HepG2 (cell line): ENCODE results near the gene BEX2.

Experiments
- EZH2 ChIP-seq: conservative IDR thresholded peaks from 2 replicates; pipeline ENCODE4 v1.6.1; 2012; ENCODE audit warnings: mild to moderate bottlenecking, low read depth, low read length, moderate library complexity
- IRF2 ChIP-seq: IDR thresholded peaks from 2 replicates; pipeline ENCODE4 v1.6.1; 2018; ENCODE audit warnings: missing genetic modification reagents, missing compliant biosample characterization
- POLR2AphosphoS5 ChIP-seq: IDR thresholded peaks from 2 replicates; pipeline ENCODE4 v1.6.1; 2012; ENCODE audit warnings: low read depth, low read length
- SPEN ChIP-seq: sonication (generic); formaldehyde crosslinking; IDR thresholded peaks from 2 replicates; pipeline ENCODE4 v1.5.1; 2020; ENCODE audit warnings: low read depth, mild to moderate bottlenecking, missing genetic modification reagents
- U2AF2 ChIP-seq: fragments of 200-400 bp; formaldehyde crosslinking; IDR thresholded peaks from 2 replicates; pipeline ENCODE4 v1.6.1; 2017; ENCODE audit warnings: low read depth, mild to moderate bottlenecking, low read length
- ZBTB7A ChIP-seq: sonication (generic); formaldehyde crosslinking; IDR thresholded peaks from 2 replicates; pipeline ENCODE4 v1.8.0; 2022; ENCODE audit warnings: mild to moderate bottlenecking, missing genetic modification reagents
- ZNF33B ChIP-seq: sonication (generic); formaldehyde crosslinking; IDR thresholded peaks from 2 replicates; pipeline ENCODE4 v1.5.1; 2020; ENCODE audit warnings: mild to moderate bottlenecking, missing genetic modification reagents
- ZNF570 ChIP-seq: sonication (generic); formaldehyde crosslinking; IDR thresholded peaks from 2 replicates; pipeline ENCODE4 v1.4.0; 2020; ENCODE audit warnings: mild to moderate bottlenecking, missing genetic modification reagents, borderline replicate concordance

DNA sequence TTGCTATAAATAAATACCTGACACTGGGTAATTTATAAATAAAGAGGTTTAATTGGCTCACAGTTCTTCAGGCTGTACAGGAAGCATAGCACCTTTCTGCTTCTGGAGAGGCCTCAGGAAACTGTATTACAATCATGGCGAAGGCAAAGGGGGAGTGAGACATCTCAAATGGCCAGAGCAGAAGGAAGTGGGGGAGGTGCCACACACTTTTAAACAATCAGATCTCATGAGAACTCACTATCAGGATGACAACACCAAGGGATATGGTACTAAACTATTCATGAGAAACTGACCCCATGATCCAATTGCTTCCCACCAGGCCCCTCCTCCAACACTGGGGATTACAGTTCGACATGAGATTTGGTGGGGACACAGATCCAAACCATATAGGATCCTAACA is 33.8 kb upstream of the BEX2 start:
- no peak for TF ChIP-seq IRF2 (CRISPR knock-in tag)
- TF ChIP-seq ZBTB7A = no peak
- no peak for TF ChIP-seq ZNF570 (CRISPR knock-in tag)
- TF ChIP-seq ZNF33B (CRISPR knock-in tag) = no peak
- no peak for TF ChIP-seq SPEN
- no peak for TF ChIP-seq POLR2AphosphoS5
- no peak for TF ChIP-seq EZH2
- TF ChIP-seq U2AF2 = no peak
